Type B pancreatic cell (in vitro differentiated cells): ENCODE measurements around the gene KLK10. TPM values are rescaled to one million over a fixed set of nuclear protein-coding genes. Genes with fewer than 3 reads are reported as not detected.
A peak's percentile ranks its signal among the peaks of the same experiment; 100 is the strongest.

Experiments
- DNase-seq: peaks from one replicate; pipeline ENCODE4 v3.0.0; 2021; ENCODE audit warnings: mixed read lengths; ENCODE audit not compliant: unreplicated experiment; ENCODE audit errors: extremely low spot score
- H3K27ac Mint-ChIP-seq: 2 replicates; pipeline ENCODE4 v1.8.0; 2021; ENCODE audit warnings: mild to moderate bottlenecking, mixed read lengths
- H3K27me3 Mint-ChIP-seq: 2 replicates; pipeline ENCODE4 v1.8.0; 2021; ENCODE audit warnings: mixed read lengths
- H3K36me3 Mint-ChIP-seq: 2 replicates; pipeline ENCODE4 v1.8.0; 2021; ENCODE audit warnings: mixed read lengths
- H3K4me1 Mint-ChIP-seq: one replicate; pipeline ENCODE4 v1.8.0; 2021; ENCODE audit warnings: mixed read lengths; ENCODE audit not compliant: unreplicated experiment
- H3K4me3 Mint-ChIP-seq: 2 replicates; pipeline ENCODE4 v1.8.0; 2021; ENCODE audit warnings: mild to moderate bottlenecking, mixed read lengths
- H3K9me3 Mint-ChIP-seq: 2 replicates; pipeline ENCODE4 v1.8.0; 2021; ENCODE audit warnings: mixed read lengths
- total RNA-seq: library from RNA; stranded (reverse); gene quantifications from 2 replicates; pipeline ENCODE4 v1.2.1, GENCODE V29; 2021; ENCODE audit warnings: low replicate concordance
- TF ChIP-seq, protein P1 (sequence below): fragments of 200-600 bp; sonication (generic); conservative IDR thresholded peaks from 2 replicates; pipeline ENCODE4 v1.5.0; 2021; ENCODE audit warnings: antibody characterized with exemption, mild to moderate bottlenecking

The KLK10 gene
- total RNA-seq, 1 donor from 2014 or later = 1.8 TPM

DNA sequence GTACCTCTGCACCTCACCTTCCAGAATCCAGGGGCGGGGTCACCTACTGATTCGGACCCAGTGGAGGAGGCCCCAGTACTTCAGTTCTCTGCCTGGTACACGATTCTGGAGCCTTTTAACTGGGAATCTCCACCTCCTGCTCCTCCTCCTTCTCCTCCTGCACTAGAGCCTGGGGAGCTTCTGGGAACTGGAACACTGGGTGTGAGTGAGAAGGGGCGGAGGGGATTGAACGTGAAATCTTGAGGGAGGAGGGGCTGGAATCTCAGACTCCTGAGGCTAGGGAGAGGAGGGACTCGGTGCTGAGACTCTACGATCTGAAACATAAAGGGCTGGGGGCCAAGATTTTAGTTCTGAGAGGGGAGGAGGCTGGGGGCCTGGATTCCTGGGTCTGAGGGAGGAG is 18.0 kb downstream of the KLK10 start, which contains the start of gene KLK8:
KLK8 (minus strand) TSS at position 90 of the 400 bp plus-strand sequence. CDS start 437 bp downstream, outside the sequence.
- Mint-ChIP-seq H3K4me1 (peaks cover 3% of the 10 kb centered on the region), H3K36me3 (no peaks in the 10 kb centered on the region), H3K9me3 (no peaks in the 10 kb centered on the region), H3K27ac (peak within 1 kb of the TSS; percentile 87), H3K4me3 (peak within 1 kb of the TSS; percentile 74), H3K27me3 (peaks cover 36% of the 10 kb centered on the region)
- TF ChIP-seq, protein P1, sequence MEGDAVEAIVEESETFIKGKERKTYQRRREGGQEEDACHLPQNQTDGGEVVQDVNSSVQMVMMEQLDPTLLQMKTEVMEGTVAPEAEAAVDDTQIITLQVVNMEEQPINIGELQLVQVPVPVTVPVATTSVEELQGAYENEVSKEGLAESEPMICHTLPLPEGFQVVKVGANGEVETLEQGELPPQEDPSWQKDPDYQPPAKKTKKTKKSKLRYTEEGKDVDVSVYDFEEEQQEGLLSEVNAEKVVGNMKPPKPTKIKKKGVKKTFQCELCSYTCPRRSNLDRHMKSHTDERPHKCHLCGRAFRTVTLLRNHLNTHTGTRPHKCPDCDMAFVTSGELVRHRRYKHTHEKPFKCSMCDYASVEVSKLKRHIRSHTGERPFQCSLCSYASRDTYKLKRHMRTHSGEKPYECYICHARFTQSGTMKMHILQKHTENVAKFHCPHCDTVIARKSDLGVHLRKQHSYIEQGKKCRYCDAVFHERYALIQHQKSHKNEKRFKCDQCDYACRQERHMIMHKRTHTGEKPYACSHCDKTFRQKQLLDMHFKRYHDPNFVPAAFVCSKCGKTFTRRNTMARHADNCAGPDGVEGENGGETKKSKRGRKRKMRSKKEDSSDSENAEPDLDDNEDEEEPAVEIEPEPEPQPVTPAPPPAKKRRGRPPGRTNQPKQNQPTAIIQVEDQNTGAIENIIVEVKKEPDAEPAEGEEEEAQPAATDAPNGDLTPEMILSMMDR = no peak
- DNase-seq = no peak

DNA sequence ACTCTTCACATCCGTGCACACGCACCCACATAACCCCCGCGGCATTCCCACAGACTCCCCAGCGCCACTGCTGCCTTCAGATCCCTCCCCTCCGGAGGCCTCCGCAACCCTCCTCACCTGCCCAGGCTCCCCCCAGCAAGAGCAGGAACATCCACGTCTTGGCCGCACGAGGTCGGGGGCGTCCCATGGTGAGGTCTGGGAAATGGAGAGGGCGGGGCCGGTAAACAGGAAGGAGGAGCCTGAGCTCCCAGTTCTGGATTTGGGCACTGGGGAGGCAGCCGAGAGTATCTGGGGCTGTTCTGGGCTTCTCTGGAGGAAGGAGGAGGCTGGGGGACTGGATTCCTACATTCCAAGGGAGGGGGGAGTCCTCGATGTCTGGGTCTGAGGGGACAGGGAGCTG is 18.5 kb downstream of the KLK10 start:
- Mint-ChIP-seq H3K27me3 (peaks cover 32% of the 10 kb centered on the region), H3K4me3 (no peak overlapping the region)

DNA sequence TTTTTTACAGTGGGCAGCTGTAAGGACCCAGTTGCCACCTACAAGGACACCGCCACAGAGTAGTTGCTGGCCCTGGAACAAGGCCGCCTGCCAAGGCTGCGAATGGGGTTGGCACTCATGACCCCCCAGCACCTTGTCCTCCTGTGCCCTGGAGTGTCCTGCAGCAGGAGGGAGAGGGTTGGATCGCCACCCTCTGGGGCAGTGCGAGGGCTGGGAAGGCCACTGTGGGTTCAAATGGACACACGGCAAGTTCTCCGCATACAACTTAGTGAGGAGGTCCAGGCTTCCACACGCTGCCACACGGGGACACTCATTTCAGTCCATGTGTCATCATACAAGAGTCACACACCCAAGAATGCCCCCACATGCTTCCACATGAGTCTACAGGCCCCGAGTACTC is 19.1 kb downstream of the KLK10 start:
- H3K4me3 Mint-ChIP-seq = no peak overlapping the region
- DNase-seq = no peak
- peaks cover 30% of the 10 kb centered on the region for H3K27me3 Mint-ChIP-seq
- TF ChIP-seq, protein P1 = no peak
- H3K4me1 Mint-ChIP-seq = peaks cover 3% of the 10 kb centered on the region
- no peak overlapping the region for H3K27ac Mint-ChIP-seq
- H3K9me3 Mint-ChIP-seq = no peaks in the 10 kb centered on the region
- H3K36me3 Mint-ChIP-seq = no peaks in the 10 kb centered on the region

More for the DNA sequence above, 18.5 kb downstream of the KLK10 start:
- H3K27ac Mint-ChIP-seq = peak overlapping the region; percentile 87
- DNase-seq = no peak
- no peaks in the 10 kb centered on the region for H3K9me3 Mint-ChIP-seq
- H3K36me3 Mint-ChIP-seq = no peaks in the 10 kb centered on the region
- H3K4me1 Mint-ChIP-seq = peaks cover 3% of the 10 kb centered on the region
- TF ChIP-seq, protein P1 = no peak

DNA sequence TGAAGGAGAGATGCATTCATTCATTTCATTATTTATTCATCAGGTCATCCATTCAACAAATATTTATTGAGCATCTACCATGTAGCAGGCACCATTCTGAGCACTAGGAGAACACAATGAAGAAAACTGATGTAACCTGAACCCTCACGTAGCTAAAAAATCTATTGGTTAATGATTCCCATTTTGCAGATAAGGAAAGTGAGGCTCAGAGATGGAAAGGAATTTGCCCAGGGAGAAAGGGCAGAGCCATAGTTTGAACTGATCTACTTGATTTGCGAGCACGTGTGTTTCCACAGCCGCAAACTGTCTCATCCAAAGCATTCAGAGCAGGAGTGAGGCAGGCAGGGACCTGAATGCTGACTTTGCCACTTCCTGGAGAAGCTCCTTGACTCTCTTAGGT is 20.8 kb downstream of the KLK10 start:
- no peak overlapping the region for H3K4me3 Mint-ChIP-seq
- peaks cover 18% of the 10 kb centered on the region for H3K27me3 Mint-ChIP-seq
- peaks cover 3% of the 10 kb centered on the region for H3K4me1 Mint-ChIP-seq
- H3K27ac Mint-ChIP-seq = no peak overlapping the region
- H3K36me3 Mint-ChIP-seq = no peaks in the 10 kb centered on the region
- DNase-seq = no peak
- H3K9me3 Mint-ChIP-seq = no peaks in the 10 kb centered on the region
- TF ChIP-seq, protein P1 = no peak

DNA sequence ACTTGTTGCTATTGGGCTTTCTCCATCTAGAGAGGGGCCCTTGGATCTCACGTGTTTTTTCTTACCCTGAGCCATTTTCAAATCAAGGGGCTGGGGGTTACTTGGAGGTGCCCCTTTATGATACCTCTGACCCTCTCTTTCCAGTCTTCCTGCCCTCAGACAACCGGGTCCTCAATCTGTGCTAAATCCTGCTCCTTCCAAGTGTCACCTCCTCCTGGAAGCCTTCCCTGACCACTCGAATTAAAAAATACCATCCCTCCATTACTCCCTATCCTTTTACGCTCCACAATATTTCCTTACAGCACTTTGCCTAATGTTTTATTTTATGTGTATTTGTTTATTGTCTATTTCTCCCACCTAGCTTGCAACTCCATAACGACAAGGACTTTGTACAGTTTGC is 21.4 kb downstream of the KLK10 start:
- TF ChIP-seq, protein P1 = no peak
- Mint-ChIP-seq H3K4me3 (no peak overlapping the region), H3K36me3 (no peaks in the 10 kb centered on the region), H3K9me3 (no peaks in the 10 kb centered on the region), H3K4me1 (peaks cover 3% of the 10 kb centered on the region), H3K27ac (no peak overlapping the region), H3K27me3 (peaks cover 17% of the 10 kb centered on the region)
- DNase-seq = no peak

DNA sequence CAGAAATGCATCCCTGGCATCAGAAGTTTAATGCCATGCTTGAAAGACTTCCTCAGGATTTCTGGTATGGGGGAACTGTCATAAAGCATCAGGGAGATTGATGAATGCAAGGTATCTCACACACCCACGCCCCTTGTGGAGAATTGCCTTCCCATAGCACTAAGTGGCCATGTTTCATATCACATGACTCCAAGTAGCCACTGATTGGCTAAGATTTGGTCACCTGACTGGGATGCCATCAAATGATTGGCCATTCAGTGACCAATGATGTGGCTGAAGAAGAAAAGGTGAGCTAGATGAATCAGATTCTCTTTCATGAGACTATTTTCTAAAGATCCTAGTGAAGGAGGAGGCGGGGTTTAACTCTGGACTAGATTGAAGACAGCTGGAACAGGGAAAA is 25.4 kb downstream of the KLK10 start:
- H3K36me3 Mint-ChIP-seq = no peaks in the 10 kb centered on the region
- no peak overlapping the region for H3K4me3 Mint-ChIP-seq
- H3K9me3 Mint-ChIP-seq = no peaks in the 10 kb centered on the region
- no peak for DNase-seq
- peaks cover 32% of the 10 kb centered on the region for H3K27me3 Mint-ChIP-seq
- TF ChIP-seq, protein P1 = no peak
- H3K27ac Mint-ChIP-seq = no peak overlapping the region
- H3K4me1 Mint-ChIP-seq = no peaks in the 10 kb centered on the region
